Fibroblast of lung (primary cell): ENCODE data around the gene FAF2. TPM values are rescaled to one million over a fixed set of nuclear protein-coding genes. Genes with fewer than 3 reads are reported as not detected.

ENCODE experiments used
- DNase-seq, 2 donors: peaks; one replicate each; pipeline versions ENCODE4 v3.0.0 to v3.0.0-alpha.2; 2010; ENCODE audit warnings: low read depth in 2 of 2
- H2AFZ ChIP-seq: 2 replicates; pipeline ENCODE4 v1.5.1; 2012; ENCODE audit warnings: low read length, control low read depth, inconsistent platforms
- H3K27ac ChIP-seq: 2 replicates; pipeline ENCODE4 v1.5.1; 2011; ENCODE audit warnings: low read length, control low read depth; ENCODE audit not compliant: insufficient read depth
- H3K27me3 ChIP-seq: 2 replicates; pipeline ENCODE4 v1.5.1; 2011; ENCODE audit warnings: mild to moderate bottlenecking, low read length; ENCODE audit not compliant: control insufficient read depth, insufficient read depth
- H3K36me3 ChIP-seq: 2 replicates; pipeline ENCODE4 v1.5.1; 2011; ENCODE audit warnings: low read length; ENCODE audit not compliant: control insufficient read depth, insufficient read depth
- H3K4me1 ChIP-seq: 2 replicates; pipeline ENCODE4 v1.5.1; 2011; ENCODE audit warnings: low read length; ENCODE audit not compliant: control insufficient read depth, insufficient read depth; ENCODE audit errors: extremely low read depth
- H3K4me2 ChIP-seq: 2 replicates; pipeline ENCODE4 v1.5.1; 2011; ENCODE audit warnings: low read length, control low read depth; ENCODE audit not compliant: insufficient read depth; ENCODE audit errors: extremely low read depth
- H3K4me3 ChIP-seq, 4 experiments: fragments of 200-600 bp in 1 of 4; sonication (generic) in 1 of 4; replicated peaks in 1 of 4; 2 replicates each; pipeline ENCODE4 v1.5.1; 2011 to 2016; ENCODE audit warnings: low read length in 4 of 4, low read depth in 3 of 4, mild to moderate bottlenecking in 3 of 4, control low read depth in 2 of 4, inconsistent platforms in 1 of 4, mixed read lengths in 1 of 4; ENCODE audit not compliant: insufficient read depth in 1 of 4; ENCODE audit errors: control extremely low read depth in 1 of 4
- H3K79me2 ChIP-seq: 2 replicates; pipeline ENCODE4 v1.5.1; 2012; ENCODE audit warnings: mild to moderate bottlenecking, low read length, inconsistent platforms; ENCODE audit not compliant: control insufficient read depth, insufficient read depth
- H3K9ac ChIP-seq: 2 replicates; pipeline ENCODE4 v1.5.1; 2011; ENCODE audit warnings: mild to moderate bottlenecking, low read length, control low read depth; ENCODE audit not compliant: insufficient read depth
- H3K9me3 ChIP-seq: 2 replicates; pipeline ENCODE4 v1.5.1; 2012; ENCODE audit warnings: low read depth, low read length; ENCODE audit not compliant: control insufficient read depth, insufficient read depth
- H4K20me1 ChIP-seq: 2 replicates; pipeline ENCODE4 v1.5.1; 2011; ENCODE audit warnings: low read length; ENCODE audit not compliant: control insufficient read depth, insufficient read depth; ENCODE audit errors: extremely low read depth
- CTCF ChIP-seq, 2 donors: IDR thresholded peaks in 1 of 2; conservative IDR thresholded peaks in 1 of 2; 1 replicate in 1 of 2; 2 replicates in 1 of 2; pipeline ENCODE4 v1.5.1; 2011 to 2012; ENCODE audit warnings: low read length in 2 of 2, control low read depth in 1 of 2, inconsistent platforms in 1 of 2, low read depth in 1 of 2, mild to moderate bottlenecking in 1 of 2
- EZH2 ChIP-seq: IDR thresholded peaks from 2 replicates; pipeline ENCODE4 v1.5.1; 2012; ENCODE audit warnings: low read length, control low read depth, mild to moderate bottlenecking; ENCODE audit errors: missing control alignments
- polyA plus RNA-seq, 2 donors: library from polyadenylated mRNA; depleted of rRNA in 1 of 2; stranded (reverse) in 1 of 2; unstranded in 1 of 2; fragments of >200 nt; gene quantifications; 2 replicates each; pipeline ENCODE4 v1.2.1, GENCODE V29; 2011 to 2012; ENCODE audit warnings: missing spikeins in 1 of 2
- total RNA-seq: library from RNA; depleted of rRNA; stranded (reverse); fragments of >200 nt; gene quantifications from 2 replicates; pipeline ENCODE4 v1.2.1, GENCODE V29; 2014

FAF2 gene
- total and polyA plus RNA-seq, 2 donors (not counting 1 experiment from before 2014, with no cell fraction given): 38.5 to 55.5 TPM

- no peaks in the 10 kb centered on the region for H3K4me1 ChIP-seq
- H3K4me3 ChIP-seq: no peak overlapping the region
- H2AFZ ChIP-seq: no peak overlapping the region
- H3K4me2 ChIP-seq: no peak overlapping the region
- no peak for TF ChIP-seq CTCF (conservative IDR thresholded peaks at IDR 0.05 in 1 of 2, IDR thresholded peaks at IDR 0.05 in 1 of 2; ENCODE audit: low read depth in 1 of 2, low read length in 2 of 2)
- no peak for TF ChIP-seq EZH2
- H3K9ac ChIP-seq: no peak overlapping the region
- no peaks in the 10 kb centered on the region for H4K20me1 ChIP-seq
- no peaks in the 10 kb centered on the region for H3K36me3 ChIP-seq
- H3K79me2 ChIP-seq: no peaks in the 10 kb centered on the region
- H3K9me3 ChIP-seq: no peaks in the 10 kb centered on the region
- DNase-seq: no peak
- no peak overlapping the region for H3K27ac ChIP-seq
- no peaks in the 10 kb centered on the region for H3K27me3 ChIP-seq
Observed at GRCh38 chr5:176521699-176522263, 73.6 kb downstream of the FAF2 start.

- Histone ChIP-seq H3K4me3 (no peak overlapping the region), H3K27me3 (no peaks in the 10 kb centered on the region), H3K4me2 (no peak overlapping the region), H3K36me3 (peaks cover 4% of the 10 kb centered on the region), H3K9ac (no peak overlapping the region), H3K4me1 (no peaks in the 10 kb centered on the region), H3K27ac (no peak overlapping the region), H3K79me2 (no peaks in the 10 kb centered on the region), H4K20me1 (no peaks in the 10 kb centered on the region), H2AFZ (no peak overlapping the region), H3K9me3 (no peaks in the 10 kb centered on the region)
- no peak for DNase-seq
- TF ChIP-seq CTCF (conservative IDR thresholded peaks at IDR 0.05 in 1 of 2, IDR thresholded peaks at IDR 0.05 in 1 of 2; ENCODE audit: low read depth in 1 of 2, low read length in 2 of 2) (no peak), EZH2 (no peak)
Observed at GRCh38 chr5:176524138-176524537, 76.0 kb downstream of the FAF2 start.

- no peaks in the 10 kb centered on the region for H3K9me3 ChIP-seq
- no peaks in the 10 kb centered on the region for H4K20me1 ChIP-seq
- H3K4me3 ChIP-seq: no peak overlapping the region
- H3K4me1 ChIP-seq: no peaks in the 10 kb centered on the region
- H3K79me2 ChIP-seq: no peaks in the 10 kb centered on the region
- no peaks in the 10 kb centered on the region for H3K27me3 ChIP-seq
- TF ChIP-seq EZH2 (no peak), CTCF (conservative IDR thresholded peaks at IDR 0.05 in 1 of 2, IDR thresholded peaks at IDR 0.05 in 1 of 2; ENCODE audit: low read depth in 1 of 2, low read length in 2 of 2) (no peak)
- H3K27ac ChIP-seq: no peak overlapping the region
- H3K9ac ChIP-seq: no peak overlapping the region
- peaks cover 4% of the 10 kb centered on the region for H3K36me3 ChIP-seq
- H3K4me2 ChIP-seq: no peak overlapping the region
- no peak for DNase-seq
- no peak overlapping the region for H2AFZ ChIP-seq
Observed at GRCh38 chr5:176524987-176525386, 76.8 kb downstream of the FAF2 start.
